CD4-positive, alpha-beta memory T cell (primary cell): Measurements from ENCODE around the gene SLC18A2. TPM values are rescaled to one million over a fixed set of nuclear protein-coding genes. Genes with fewer than 3 reads are reported as not detected.

Source experiments
- CTCF ChIA-PET: fragments of 350-600 bp; sonication (Branson Sonifier 250); formaldehyde crosslinking; loops from one replicate; lab custom pipeline; 2021; ENCODE audit warnings: inconsistent platforms; ENCODE audit not compliant: partially characterized antibody; lab: Charles Lee
- POLR2A ChIA-PET: fragments of 350-600 bp; sonication (Branson Sonifier 250); formaldehyde crosslinking; loops from one replicate; lab custom pipeline; 2021; ENCODE audit not compliant: partially characterized antibody; lab: Charles Lee
- DNase-seq, 5 donors: peaks; one replicate each; pipeline versions ENCODE4 v3.0.0 to v3.0.0-alpha.2; 2020 to 2022; ENCODE audit warnings: mixed read lengths in 1 of 5
- H3K27ac ChIP-seq: one replicate; pipeline ENCODE4 v1.7.0; 2013; ENCODE audit warnings: low read depth, low read length
- H3K27me3 ChIP-seq: 2 replicates; pipeline ENCODE4 v1.7.0; 2013; ENCODE audit warnings: mild to moderate bottlenecking, low read length, moderate library complexity; ENCODE audit not compliant: insufficient read depth
- H3K36me3 ChIP-seq: 2 replicates; pipeline ENCODE4 v1.7.0; 2013; ENCODE audit warnings: mild to moderate bottlenecking, low read length, moderate library complexity; ENCODE audit not compliant: insufficient read depth
- H3K4me1 ChIP-seq: 2 replicates; pipeline ENCODE4 v1.7.0; 2013; ENCODE audit warnings: mild to moderate bottlenecking, low read length, moderate library complexity; ENCODE audit not compliant: insufficient read depth
- H3K4me3 ChIP-seq, 2 donors: one replicate each; pipeline ENCODE4 v1.7.0; 2013; ENCODE audit warnings: low read length in 2 of 2, mild to moderate bottlenecking in 1 of 2
- H3K9me3 ChIP-seq, 2 donors: one replicate each; pipeline ENCODE4 v1.7.0; 2013; ENCODE audit warnings: low read length in 2 of 2, control low read depth in 1 of 2; ENCODE audit not compliant: control insufficient read depth in 1 of 2
- H3K27ac Mint-ChIP-seq, 7 donors: one replicate each; pipeline ENCODE4 v1.8.0; 2020 to 2021; ENCODE audit warnings: mixed read lengths in 7 of 7, mild to moderate bottlenecking in 6 of 7, inconsistent platforms in 3 of 7, moderate library complexity in 3 of 7
- H3K27me3 Mint-ChIP-seq, 2 donors: one replicate each; pipeline ENCODE4 v1.8.0; 2020 to 2021; ENCODE audit warnings: mixed read lengths in 2 of 2
- H3K36me3 Mint-ChIP-seq, 2 donors: one replicate each; pipeline ENCODE4 v1.8.0; 2020 to 2021; ENCODE audit warnings: mixed read lengths in 2 of 2, inconsistent platforms in 1 of 2, mild to moderate bottlenecking in 1 of 2
- H3K4me1 Mint-ChIP-seq, 4 donors: one replicate each; pipeline ENCODE4 v1.8.0; 2020 to 2021; ENCODE audit warnings: mixed read lengths in 4 of 4, mild to moderate bottlenecking in 1 of 4
- H3K4me3 Mint-ChIP-seq, 8 donors: one replicate each; pipeline ENCODE4 v1.8.0; 2020 to 2021; ENCODE audit warnings: mixed read lengths in 8 of 8, mild to moderate bottlenecking in 7 of 8, moderate library complexity in 6 of 8, inconsistent platforms in 3 of 8
- H3K9me3 Mint-ChIP-seq, 8 donors: one replicate each; pipeline ENCODE4 v1.8.0; 2020 to 2021; ENCODE audit warnings: mixed read lengths in 8 of 8, mild to moderate bottlenecking in 5 of 8, inconsistent platforms in 3 of 8, moderate library complexity in 1 of 8
- intact Hi-C: fragments of 100-400 bp; cut with micrococcal nuclease; formaldehyde crosslinking; loops from one replicate; pipeline ENCODE4 v1.15.1; 2023
- polyA plus RNA-seq, 2 donors: library from polyadenylated mRNA; unstranded; fragments of 300-500 nt; fragmentation: Illumina TruSeq; gene quantifications; one replicate each; pipeline ENCODE4 v1.2.3, GENCODE V29; 2021
- total RNA-seq, 2 experiments: library from RNA; stranded (reverse); gene quantifications; one replicate each; pipeline ENCODE4 v1.2.3, GENCODE V29; 2021

SLC18A2 gene
- total RNA-seq (under 1 TPM; 0.22 to 0.38 TPM), polyA plus RNA-seq (under 1 TPM; 0.91 to 0.94 TPM)

DNA sequence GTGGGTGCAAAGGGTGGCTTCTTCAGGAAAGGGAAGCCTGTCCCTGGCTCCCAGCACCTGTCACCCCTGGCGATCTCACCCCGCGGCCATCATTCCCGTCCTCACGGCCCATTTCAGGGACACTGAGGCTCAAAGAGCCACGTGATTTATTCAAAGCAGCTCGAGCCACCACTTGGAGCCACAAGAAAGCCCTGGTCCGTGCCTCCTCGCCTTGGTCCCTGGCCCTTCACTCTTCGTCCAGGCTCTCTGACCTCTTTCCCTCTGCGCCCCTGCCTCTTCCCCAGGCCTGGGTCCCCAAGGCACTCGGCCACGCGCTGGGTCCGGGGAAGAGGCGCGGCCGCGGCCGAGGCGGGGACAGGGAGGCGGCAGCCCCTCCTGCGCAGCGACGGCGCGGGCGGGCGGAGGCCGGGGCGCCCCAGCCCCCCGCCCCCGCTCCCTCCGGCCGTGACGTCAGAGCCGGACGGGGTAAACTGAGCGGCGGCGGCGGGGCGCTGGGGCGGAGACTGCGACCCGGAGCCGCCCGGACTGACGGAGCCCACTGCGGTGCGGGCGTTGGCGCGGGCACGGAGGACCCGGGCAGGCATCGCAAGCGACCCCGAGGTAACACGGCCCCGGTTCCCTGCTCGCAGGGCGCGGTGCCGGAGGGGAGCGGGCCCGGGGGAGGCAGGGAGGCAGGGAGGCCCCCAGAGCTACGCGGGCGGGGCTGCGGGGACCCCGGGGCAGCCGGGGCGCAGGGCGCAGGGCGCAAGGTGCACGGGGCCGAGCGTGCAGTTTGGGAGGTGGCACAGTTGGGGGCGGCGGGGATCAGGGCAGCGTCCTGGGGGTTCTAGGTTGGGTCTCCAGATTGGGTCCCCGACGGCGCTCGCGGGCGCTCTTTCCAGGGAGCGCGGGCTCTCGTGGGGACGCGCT is at the start of gene SLC18A2:
Gene SLC18A2 (plus strand): TSS at position 494 of the 909 bp plus-strand sequence. CDS start 580 bp downstream, outside the sequence.
- Histone ChIP-seq H3K27ac (no peak within 1 kb of the TSS), H3K36me3 (no peaks in the 10 kb centered on the region), H3K9me3 (no peaks in the 10 kb centered on the region), H3K4me1 (no peaks in the 10 kb centered on the region), H3K27me3 (no peaks in the 10 kb centered on the region), H3K4me3 (no peak within 1 kb of the TSS)
- ChIA-PET CTCF (no interaction called here), POLR2A (no interaction called here)
- no peak for DNase-seq
- Mint-ChIP-seq H3K27ac (no peak within 1 kb of the TSS), H3K4me1 (peaks cover 0 to 9% (median 6%) of the 10 kb centered on the region in 4 donors), H3K27me3 (peaks cover 30 to 32% of the 10 kb centered on the region in 2 donors), H3K4me3 (peak within 1 kb of the TSS in 5 of 8 donors; percentile 28 to 74 (median 46)), H3K36me3 (no peaks in the 10 kb centered on the region), H3K9me3 (peaks cover 0 to 1% (median 0%) of the 10 kb centered on the region in 8 donors)
- intact Hi-C loops: no loop called here

DNA sequence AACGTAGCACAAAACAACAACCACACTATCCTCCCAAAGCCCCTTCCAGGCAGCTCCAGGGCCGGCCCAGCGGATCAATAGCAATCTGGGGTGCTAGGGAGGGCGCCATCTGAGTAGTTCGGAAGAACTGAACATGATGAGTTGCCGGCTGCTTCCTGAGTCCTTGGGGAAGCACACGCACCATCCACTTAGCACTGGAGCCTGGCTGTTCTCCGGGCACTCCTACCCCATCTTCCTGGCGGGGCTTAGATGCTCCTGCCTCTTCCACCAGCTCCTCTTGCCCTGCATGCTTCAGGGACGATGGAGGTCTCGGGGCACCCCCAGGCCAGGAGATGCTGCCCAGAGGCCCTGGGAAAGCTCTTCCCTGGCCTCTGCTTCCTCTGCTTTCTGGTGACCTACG is 43.7 kb upstream of the SLC18A2 start, which contains the start of gene KCNK18:
Gene KCNK18 (plus strand): TSS at position 301 of the 400 bp plus-strand sequence. CDS start 0 bp downstream, at position 301.
- no peaks in the 10 kb centered on the region for H3K9me3 ChIP-seq
- Mint-ChIP-seq H3K27me3 (peaks cover 2 to 8% of the 10 kb centered on the region in 2 donors), H3K27ac (no peak within 1 kb of the TSS), H3K36me3 (no peaks in the 10 kb centered on the region), H3K9me3 (no peaks in the 10 kb centered on the region), H3K4me3 (peak within 1 kb of the TSS in 1 of 8 donors; percentile 61), H3K4me1 (no peaks in the 10 kb centered on the region)
- no peaks in the 10 kb centered on the region for H3K36me3 ChIP-seq
- H3K27ac ChIP-seq: no peak within 1 kb of the TSS
- ChIA-PET CTCF (interaction anchor here (1.2 to 1.8 kb wide), 3 partner anchors 19 to 22 kb away, joined by 4 to 7 read pairs (median 5); no protein-coding TSS in a partner anchor), POLR2A (no interaction called here)
- H3K4me3 ChIP-seq: no peak within 1 kb of the TSS
- H3K4me1 ChIP-seq: no peaks in the 10 kb centered on the region
- intact Hi-C loops: no loop called here
- no peak for DNase-seq
- no peaks in the 10 kb centered on the region for H3K27me3 ChIP-seq

DNA sequence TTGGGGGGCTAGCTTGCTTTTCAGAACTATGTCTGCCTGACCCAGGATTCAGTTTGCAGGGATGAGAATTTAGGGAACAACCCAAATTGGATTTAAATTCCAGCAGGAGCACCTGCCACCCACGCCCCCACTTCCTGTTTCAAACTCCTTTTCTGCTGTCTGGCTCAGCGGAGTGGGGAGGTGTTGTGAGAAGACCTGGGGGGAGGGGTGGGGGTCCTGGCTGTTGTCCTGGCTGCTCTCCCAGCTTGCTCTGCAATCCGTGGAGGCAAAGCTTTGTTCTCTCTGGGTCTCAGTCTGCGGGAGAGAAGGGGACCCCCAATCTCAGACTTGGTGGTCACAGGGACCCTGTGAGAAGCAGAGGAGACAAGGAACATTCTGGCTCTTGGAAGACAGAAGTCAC is 42.8 kb upstream of the SLC18A2 start:
- H3K27ac Mint-ChIP-seq: no peak overlapping the region
- CTCF ChIA-PET: interaction anchor here (1.4 to 1.8 kb wide), 2 partner anchors 19 to 23 kb away, joined by 5 to 7 read pairs; no protein-coding TSS in a partner anchor

DNA sequence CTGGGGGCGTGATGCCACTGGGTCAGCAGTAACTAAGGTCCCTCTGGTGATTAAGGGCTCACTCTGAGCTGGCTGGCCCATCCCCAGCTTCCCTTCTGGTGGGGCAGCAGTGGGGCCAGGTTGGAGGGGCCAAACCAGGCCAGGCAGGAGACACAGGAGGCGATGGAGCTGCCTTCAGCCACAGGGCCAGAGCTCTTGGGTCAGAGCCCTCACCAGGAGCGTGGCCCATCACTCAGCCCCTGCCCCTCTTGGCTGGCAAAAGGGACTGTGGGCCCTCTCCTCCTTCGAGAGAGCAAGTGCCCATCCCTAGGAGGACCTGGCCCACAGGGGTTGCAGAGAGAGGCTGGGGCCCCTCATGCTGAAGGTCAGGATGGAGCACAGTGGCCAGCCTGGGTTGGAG is 39.1 kb upstream of the SLC18A2 start:
- H3K27me3 ChIP-seq: no peaks in the 10 kb centered on the region
- Mint-ChIP-seq H3K9me3 (peaks cover 0 to 7% (median 3%) of the 10 kb centered on the region in 8 donors), H3K27ac (no peak overlapping the region), H3K4me1 (no peaks in the 10 kb centered on the region), H3K27me3 (peaks cover 6 to 8% of the 10 kb centered on the region in 2 donors), H3K36me3 (no peaks in the 10 kb centered on the region), H3K4me3 (no peak overlapping the region)
- no peaks in the 10 kb centered on the region for H3K4me1 ChIP-seq
- no peak overlapping the region for H3K4me3 ChIP-seq
- no peak for DNase-seq
- H3K27ac ChIP-seq: no peak overlapping the region
- intact Hi-C loops: no loop called here
- ChIA-PET POLR2A (no interaction called here), CTCF (interaction anchor here (2.9 kb wide), 1 partner anchor 26 kb away, joined by 11 read pairs; no protein-coding TSS in a partner anchor)
- no peaks in the 10 kb centered on the region for H3K9me3 ChIP-seq
- H3K36me3 ChIP-seq: no peaks in the 10 kb centered on the region

More for the DNA sequence above, 42.8 kb upstream of the SLC18A2 start:
- Histone ChIP-seq H3K9me3 (no peaks in the 10 kb centered on the region), H3K27me3 (no peaks in the 10 kb centered on the region), H3K4me1 (no peaks in the 10 kb centered on the region), H3K27ac (no peak overlapping the region), H3K36me3 (no peaks in the 10 kb centered on the region), H3K4me3 (no peak overlapping the region)
- no peak overlapping the region for H3K4me3 Mint-ChIP-seq
- no peaks in the 10 kb centered on the region for H3K36me3 Mint-ChIP-seq
- no peak for DNase-seq
- H3K9me3 Mint-ChIP-seq: no peaks in the 10 kb centered on the region
- POLR2A ChIA-PET: no interaction called here
- intact Hi-C loops: no loop called here
- H3K27me3 Mint-ChIP-seq: peaks cover 3 to 8% of the 10 kb centered on the region in 2 donors
- no peaks in the 10 kb centered on the region for H3K4me1 Mint-ChIP-seq

DNA sequence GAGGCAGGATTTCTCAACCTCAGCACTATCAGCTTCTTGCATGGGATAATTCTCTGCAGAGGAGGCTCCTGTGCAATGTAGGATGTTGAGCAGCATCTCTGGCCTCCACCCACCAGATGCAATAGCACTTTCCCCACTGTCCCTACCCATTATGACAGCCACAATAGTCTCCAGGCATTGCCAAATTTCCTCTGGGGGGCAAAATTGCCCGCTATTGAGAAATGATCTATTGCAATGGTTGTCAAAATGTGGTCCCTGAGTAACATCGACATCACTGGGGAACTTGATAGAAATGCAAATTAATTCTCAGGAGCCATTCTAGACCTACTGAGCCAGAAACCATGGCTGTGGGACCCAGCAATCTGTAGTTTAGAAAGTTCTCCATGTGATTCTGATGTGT is 36.6 kb upstream of the SLC18A2 start:
- ChIA-PET POLR2A (no interaction called here), CTCF (interaction anchor here (6.5 kb wide), 1 partner anchor 13 kb away, joined by 37 read pairs; no protein-coding TSS in a partner anchor)
- Histone ChIP-seq H3K4me3 (no peak overlapping the region), H3K4me1 (no peaks in the 10 kb centered on the region), H3K27me3 (no peaks in the 10 kb centered on the region), H3K9me3 (no peaks in the 10 kb centered on the region), H3K27ac (no peak overlapping the region), H3K36me3 (no peaks in the 10 kb centered on the region)
- intact Hi-C loops: no loop called here
- no peak overlapping the region for H3K27ac Mint-ChIP-seq
- H3K27me3 Mint-ChIP-seq: peaks cover 8 to 13% of the 10 kb centered on the region in 2 donors
- no peaks in the 10 kb centered on the region for H3K36me3 Mint-ChIP-seq
- DNase-seq: no peak
- no peak overlapping the region for H3K4me3 Mint-ChIP-seq
- H3K4me1 Mint-ChIP-seq: no peaks in the 10 kb centered on the region
- H3K9me3 Mint-ChIP-seq: peaks cover 0 to 9% (median 4%) of the 10 kb centered on the region in 8 donors

DNA sequence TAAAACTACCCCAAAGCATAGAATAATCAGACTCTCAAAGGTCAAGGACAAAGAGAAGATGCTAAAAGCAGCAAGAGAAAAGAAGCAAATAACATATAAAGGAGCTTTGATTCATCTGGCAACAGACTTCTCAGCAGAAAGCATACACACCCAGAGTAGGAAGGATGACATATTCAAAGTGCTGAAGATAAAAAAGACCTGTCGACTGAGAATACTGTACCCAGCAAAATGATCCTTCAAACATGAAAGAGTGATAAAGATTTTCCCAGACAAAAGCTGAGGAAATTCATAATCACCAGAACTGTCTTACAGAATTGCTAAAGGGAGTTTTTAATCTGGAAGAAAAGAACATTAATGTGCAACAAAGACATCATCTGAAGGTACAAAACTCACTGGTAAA is 28.7 kb upstream of the SLC18A2 start:
- DNase-seq: no peak
- Histone ChIP-seq H3K4me1 (peaks cover 9% of the 10 kb centered on the region), H3K9me3 (peaks cover 0 to 3% of the 10 kb centered on the region in 2 donors), H3K27ac (no peak overlapping the region), H3K4me3 (no peak overlapping the region), H3K27me3 (peaks cover 3% of the 10 kb centered on the region), H3K36me3 (no peaks in the 10 kb centered on the region)
- peaks cover 1 to 9% (median 1%) of the 10 kb centered on the region in 4 donors for H3K4me1 Mint-ChIP-seq
- intact Hi-C loops: no loop called here
- CTCF ChIA-PET: no interaction called here
- H3K4me3 Mint-ChIP-seq: no peak overlapping the region
- peaks cover 16 to 21% of the 10 kb centered on the region in 2 donors for H3K27me3 Mint-ChIP-seq
- H3K36me3 Mint-ChIP-seq: no peaks in the 10 kb centered on the region
- no peak overlapping the region for H3K27ac Mint-ChIP-seq
- H3K9me3 Mint-ChIP-seq: peaks cover 2 to 35% (median 17%) of the 10 kb centered on the region in 8 donors
- POLR2A ChIA-PET: no interaction called here

DNA sequence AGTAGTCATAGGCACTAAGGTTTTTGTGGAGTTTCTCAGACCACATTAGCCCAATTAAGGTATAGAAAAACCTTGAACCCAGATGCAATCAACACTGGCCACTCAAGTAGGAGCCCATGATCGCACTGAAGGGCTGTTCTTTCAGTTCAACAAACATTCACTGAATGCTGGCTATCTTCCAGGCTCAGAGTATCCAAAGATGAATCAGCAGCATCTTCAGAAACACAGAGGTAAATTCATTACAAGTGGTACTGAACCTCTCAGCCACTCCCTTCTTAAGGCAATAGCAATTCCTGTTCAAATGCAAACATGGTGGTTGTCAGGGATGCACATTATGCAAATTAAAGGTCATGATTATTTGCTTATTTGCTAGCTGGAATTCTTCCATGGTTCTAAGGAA is 26.5 kb upstream of the SLC18A2 start:
- no peaks in the 10 kb centered on the region for H3K36me3 ChIP-seq
- H3K27ac ChIP-seq: no peak overlapping the region
- H3K4me3 ChIP-seq: no peak overlapping the region
- H3K4me1 Mint-ChIP-seq: peaks cover 1 to 11% (median 8%) of the 10 kb centered on the region in 4 donors
- H3K27me3 Mint-ChIP-seq: peaks cover 16 to 26% of the 10 kb centered on the region in 2 donors
- intact Hi-C loops: no loop called here
- H3K27ac Mint-ChIP-seq: no peak overlapping the region
- peaks cover 0 to 3% of the 10 kb centered on the region in 2 donors for H3K9me3 ChIP-seq
- ChIA-PET CTCF (no interaction called here), POLR2A (no interaction called here)
- no peak overlapping the region for H3K4me3 Mint-ChIP-seq
- no peak for DNase-seq
- peaks cover 4% of the 10 kb centered on the region for H3K27me3 ChIP-seq
- no peaks in the 10 kb centered on the region for H3K36me3 Mint-ChIP-seq
- H3K4me1 ChIP-seq: peaks cover 12% of the 10 kb centered on the region
- H3K9me3 Mint-ChIP-seq: peaks cover 2 to 35% (median 15%) of the 10 kb centered on the region in 8 donors
